Smooth muscle cell (in vitro differentiated cells): Measurements from ENCODE around the gene CLN6. TPM values are rescaled to one million over a fixed set of nuclear protein-coding genes. Genes with fewer than 3 reads are reported as not detected.

Experiments used
- DNase-seq: peaks from one replicate; lab custom pipeline; 2025; ENCODE audit not compliant: unreplicated experiment; lab: John Stamatoyannopoulos, UW
- H2AFZ ChIP-seq: fragments of 200-600 bp; sonication (generic); 2 replicates; pipeline ENCODE4 v1.6.0; 2016; ENCODE audit warnings: antibody characterized with exemption, low read depth, mild to moderate bottlenecking
- H3F3A ChIP-seq: fragments of 200-600 bp; sonication (generic); 2 replicates; pipeline ENCODE4 v1.6.0; 2017; ENCODE audit warnings: antibody characterized with exemption, low read depth
- H3K27ac ChIP-seq: fragments of 200-600 bp; sonication (generic); 2 replicates; pipeline ENCODE4 v1.5.1; 2016; ENCODE audit warnings: low read depth, mild to moderate bottlenecking
- H3K27me3 ChIP-seq: fragments of 200-600 bp; sonication (generic); 2 replicates; pipeline ENCODE4 v1.6.1; 2016; ENCODE audit warnings: low read depth, mild to moderate bottlenecking
- H3K36me3 ChIP-seq: fragments of 200-600 bp; sonication (generic); 2 replicates; pipeline ENCODE4 v1.5.1; 2016; ENCODE audit warnings: low read depth
- H3K4me1 ChIP-seq: fragments of 200-600 bp; sonication (generic); 2 replicates; pipeline ENCODE4 v1.5.1; 2016; ENCODE audit warnings: low read depth
- H3K4me2 ChIP-seq: fragments of 200-600 bp; sonication (generic); 2 replicates; pipeline ENCODE4 v1.6.0; 2016; ENCODE audit warnings: mild to moderate bottlenecking
- H3K4me3 ChIP-seq: fragments of 200-600 bp; sonication (generic); 2 replicates; pipeline ENCODE4 v1.5.1; 2016; ENCODE audit warnings: mild to moderate bottlenecking
- H3K79me2 ChIP-seq: fragments of 200-600 bp; sonication (generic); 2 replicates; pipeline ENCODE4 v1.6.0; 2016; ENCODE audit warnings: low read depth, mild to moderate bottlenecking
- H3K9ac ChIP-seq: fragments of 200-600 bp; sonication (generic); 2 replicates; pipeline ENCODE4 v1.6.0; 2016; ENCODE audit warnings: low read depth
- H3K9me3 ChIP-seq: fragments of 200-600 bp; sonication (generic); replicated peaks from 2 replicates; pipeline ENCODE4 v1.5.1; 2016; ENCODE audit warnings: low read depth
- H4K20me1 ChIP-seq: fragments of 200-600 bp; sonication (generic); 2 replicates; pipeline ENCODE4 v1.6.0; 2016; ENCODE audit warnings: low read depth
- WGBS: methylation state at CpG from one replicate; pipeline ENCODE4 v1.1.7; 2016; ENCODE audit warnings: low lambda C conversion rate; 5-methylcytosine and 5-hydroxymethylcytosine counted together
- polyA plus RNA-seq: library from polyadenylated mRNA; unstranded; fragments of >200 nt; fragmentation: Nextera tagmentation; extraction: Ambion mirVana; gene quantifications from 2 replicates; pipeline ENCODE4 v1.2.1, GENCODE V29; 2016
- total RNA-seq: library from RNA; depleted of rRNA; stranded (reverse); fragments of >200 nt; gene quantifications from 2 replicates; pipeline ENCODE4 v1.2.3, GENCODE V29; 2014
- TF ChIP-seq, protein P1 (sequence below): fragments of 200-600 bp; sonication (generic); IDR thresholded peaks from 2 replicates; pipeline ENCODE4 v1.5.1; 2017; ENCODE audit warnings: borderline replicate concordance, mild to moderate bottlenecking, antibody characterized with exemption; ENCODE audit not compliant: insufficient read depth, poor library complexity, severe bottlenecking

CLN6 gene
- total and polyA plus RNA-seq, 2 experiments from 2014 or later, result 2.5 to 15.2 TPM

- 98% methylated on average over 2 of the region's 2 CpGs for WGBS
- H3K79me2 ChIP-seq, result no peaks in the 10 kb centered on the region
- H2AFZ ChIP-seq, result no peak overlapping the region
- TF ChIP-seq, protein P1, sequence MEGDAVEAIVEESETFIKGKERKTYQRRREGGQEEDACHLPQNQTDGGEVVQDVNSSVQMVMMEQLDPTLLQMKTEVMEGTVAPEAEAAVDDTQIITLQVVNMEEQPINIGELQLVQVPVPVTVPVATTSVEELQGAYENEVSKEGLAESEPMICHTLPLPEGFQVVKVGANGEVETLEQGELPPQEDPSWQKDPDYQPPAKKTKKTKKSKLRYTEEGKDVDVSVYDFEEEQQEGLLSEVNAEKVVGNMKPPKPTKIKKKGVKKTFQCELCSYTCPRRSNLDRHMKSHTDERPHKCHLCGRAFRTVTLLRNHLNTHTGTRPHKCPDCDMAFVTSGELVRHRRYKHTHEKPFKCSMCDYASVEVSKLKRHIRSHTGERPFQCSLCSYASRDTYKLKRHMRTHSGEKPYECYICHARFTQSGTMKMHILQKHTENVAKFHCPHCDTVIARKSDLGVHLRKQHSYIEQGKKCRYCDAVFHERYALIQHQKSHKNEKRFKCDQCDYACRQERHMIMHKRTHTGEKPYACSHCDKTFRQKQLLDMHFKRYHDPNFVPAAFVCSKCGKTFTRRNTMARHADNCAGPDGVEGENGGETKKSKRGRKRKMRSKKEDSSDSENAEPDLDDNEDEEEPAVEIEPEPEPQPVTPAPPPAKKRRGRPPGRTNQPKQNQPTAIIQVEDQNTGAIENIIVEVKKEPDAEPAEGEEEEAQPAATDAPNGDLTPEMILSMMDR, result no peak
- no peak overlapping the region for H3K4me2 ChIP-seq
- no peaks in the 10 kb centered on the region for H3K4me1 ChIP-seq
- H3K27me3 ChIP-seq, result no peaks in the 10 kb centered on the region
- no peak overlapping the region for H3K4me3 ChIP-seq
- DNase-seq, result no peak
- no peak overlapping the region for H3K27ac ChIP-seq
- peaks cover 13% of the 10 kb centered on the region for H3K36me3 ChIP-seq
- no peaks in the 10 kb centered on the region for H3K9me3 ChIP-seq
- H4K20me1 ChIP-seq, result no peaks in the 10 kb centered on the region
- no peak overlapping the region for H3K9ac ChIP-seq
- H3F3A ChIP-seq, result no peaks in the 10 kb centered on the region
Observed at GRCh38 chr15:68188647-68189046, 40.9 kb downstream of the CLN6 start.

- Histone ChIP-seq H2AFZ (no peak overlapping the region), H3K27me3 (no peaks in the 10 kb centered on the region), H3K79me2 (no peaks in the 10 kb centered on the region), H3K4me3 (no peak overlapping the region), H3K9ac (no peak overlapping the region), H3K27ac (no peak overlapping the region), H3K4me2 (no peak overlapping the region), H3F3A (no peaks in the 10 kb centered on the region), H3K9me3 (no peaks in the 10 kb centered on the region), H4K20me1 (no peaks in the 10 kb centered on the region), H3K36me3 (peaks cover 13% of the 10 kb centered on the region), H3K4me1 (no peaks in the 10 kb centered on the region)
- DNase-seq, result no peak
- 93% methylated on average over 9 of the region's 9 CpGs for WGBS
- TF ChIP-seq, protein P1, result no peak
Observed at GRCh38 chr15:68187559-68187958, 42.0 kb downstream of the CLN6 start.

DNA sequence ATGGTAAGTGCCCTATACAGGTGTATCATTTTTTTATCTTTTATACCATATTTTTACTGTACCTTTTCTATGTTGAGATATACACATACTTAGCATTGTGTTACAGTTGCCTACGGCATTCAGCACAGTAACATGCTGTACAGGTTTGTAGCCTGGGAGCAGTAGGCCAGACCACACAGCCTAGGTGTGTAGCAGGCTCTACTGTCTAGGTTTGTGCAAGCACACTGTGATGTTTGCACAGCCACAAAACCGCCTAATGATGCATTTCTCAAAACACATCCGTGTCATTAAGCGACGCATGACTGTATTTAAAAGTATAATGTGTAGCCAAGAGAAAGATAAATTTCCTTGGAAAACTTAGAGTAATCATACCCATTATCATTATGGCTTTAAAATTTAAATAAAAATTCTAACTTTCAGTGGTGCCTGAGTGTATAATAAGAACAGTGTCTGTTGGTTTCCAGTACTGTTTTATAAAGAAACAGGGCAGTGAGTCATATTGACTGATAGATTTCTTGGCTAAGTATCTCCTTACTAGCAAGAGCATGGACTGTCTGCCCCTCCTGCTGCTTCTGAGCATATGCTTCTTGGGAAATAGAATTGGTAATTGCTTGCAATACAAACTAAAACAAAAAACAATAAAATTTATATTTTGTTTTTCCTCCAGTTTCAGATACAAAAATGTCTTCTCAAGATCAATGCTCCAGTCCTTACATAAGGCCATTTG lies 42.7 kb downstream of the CLN6 start:
- 97% methylated on average over 5 of the region's 5 CpGs for WGBS
- Histone ChIP-seq H4K20me1 (no peaks in the 10 kb centered on the region), H3K27ac (no peak overlapping the region), H3K4me2 (no peak overlapping the region), H3K4me1 (no peaks in the 10 kb centered on the region), H3K9me3 (no peaks in the 10 kb centered on the region), H3K36me3 (peaks cover 13% of the 10 kb centered on the region), H3K27me3 (no peaks in the 10 kb centered on the region), H3K9ac (no peak overlapping the region), H3K4me3 (no peak overlapping the region), H2AFZ (no peak overlapping the region), H3K79me2 (no peaks in the 10 kb centered on the region), H3F3A (no peaks in the 10 kb centered on the region)
- no peak for DNase-seq
- TF ChIP-seq, protein P1, result no peak
